Mesothelial cell of epicardium (in vitro differentiated cells): ENCODE results near the gene SNRNP25. TPM values are rescaled to one million over a fixed set of nuclear protein-coding genes. Genes with fewer than 3 reads are reported as not detected.

Source experiments
- DNase-seq, 2 experiments: peaks; one replicate each; pipeline ENCODE4 v3.0.0; 2021; ENCODE audit warnings: low spot score in 2 of 2; ENCODE audit not compliant: unreplicated experiment in 2 of 2
- H3K27ac Mint-ChIP-seq: 2 replicates; pipeline ENCODE4 v1.8.0; 2021; ENCODE audit warnings: mixed read lengths
- H3K27me3 Mint-ChIP-seq: 2 replicates; pipeline ENCODE4 v1.8.0; 2021; ENCODE audit warnings: low read depth, mixed read lengths
- H3K36me3 Mint-ChIP-seq: 2 replicates; pipeline ENCODE4 v1.8.0; 2021; ENCODE audit warnings: mixed read lengths
- H3K4me1 Mint-ChIP-seq: 2 replicates; pipeline ENCODE4 v1.8.0; 2021; ENCODE audit warnings: mixed read lengths
- H3K4me3 Mint-ChIP-seq: 2 replicates; pipeline ENCODE4 v1.8.0; 2021; ENCODE audit warnings: mild to moderate bottlenecking, moderate library complexity, mixed read lengths
- H3K9me3 Mint-ChIP-seq: 2 replicates; pipeline ENCODE4 v1.8.0; 2021; ENCODE audit warnings: mixed read lengths
- CTCF ChIP-seq: fragments of 200-600 bp; sonication (generic); IDR thresholded peaks from one replicate; pipeline ENCODE4 v1.5.0; 2021; ENCODE audit warnings: antibody characterized with exemption; ENCODE audit not compliant: unreplicated experiment
- total RNA-seq: library from RNA; stranded (reverse); gene quantifications from 3 replicates; pipeline ENCODE4 v1.2.1, GENCODE V29; 2021

Gene SNRNP25
- total RNA-seq, 1 donor from 2014 or later: 33.1 TPM

- Mint-ChIP-seq H3K27ac (no peak overlapping the region), H3K27me3 (no peaks in the 10 kb centered on the region), H3K9me3 (no peaks in the 10 kb centered on the region), H3K4me1 (peaks cover 30% of the 10 kb centered on the region), H3K36me3 (peaks cover 15% of the 10 kb centered on the region), H3K4me3 (no peak overlapping the region)
- no peak for TF ChIP-seq CTCF
- no peak for DNase-seq
Measured at GRCh38 chr16:62968-63391, 9.4 kb downstream of the SNRNP25 start.

- no peaks in the 10 kb centered on the region for H3K9me3 Mint-ChIP-seq
- no peak for TF ChIP-seq CTCF
- peaks cover 13% of the 10 kb centered on the region for H3K36me3 Mint-ChIP-seq
- DNase-seq: no peak
- no peaks in the 10 kb centered on the region for H3K27me3 Mint-ChIP-seq
- H3K4me1 Mint-ChIP-seq: peaks cover 33% of the 10 kb centered on the region
- no peak overlapping the region for H3K4me3 Mint-ChIP-seq
- H3K27ac Mint-ChIP-seq: no peak overlapping the region
Measured at GRCh38 chr16:63466-63865, 9.8 kb downstream of the SNRNP25 start.

- TF ChIP-seq CTCF: no peak
- Mint-ChIP-seq H3K9me3 (no peaks in the 10 kb centered on the region), H3K4me1 (peaks cover 32% of the 10 kb centered on the region), H3K36me3 (peaks cover 10% of the 10 kb centered on the region), H3K4me3 (no peak overlapping the region), H3K27me3 (no peaks in the 10 kb centered on the region), H3K27ac (no peak overlapping the region)
- DNase-seq: no peak
Measured at GRCh38 chr16:63998-64913, 10.6 kb downstream of the SNRNP25 start.

GRCh38 chr16:64914-65255, 11.3 kb downstream of the SNRNP25 start:
- TF ChIP-seq CTCF: no peak
- no peak overlapping the region for H3K27ac Mint-ChIP-seq
- H3K4me3 Mint-ChIP-seq: no peak overlapping the region
- DNase-seq: no peak
- H3K36me3 Mint-ChIP-seq: peaks cover 10% of the 10 kb centered on the region
- no peaks in the 10 kb centered on the region for H3K9me3 Mint-ChIP-seq
- peaks cover 33% of the 10 kb centered on the region for H3K4me1 Mint-ChIP-seq
- no peaks in the 10 kb centered on the region for H3K27me3 Mint-ChIP-seq

GRCh38 chr16:65745-66144, 12.1 kb downstream of the SNRNP25 start:
- peak overlapping the region; percentile 60 for H3K27ac Mint-ChIP-seq
- H3K9me3 Mint-ChIP-seq: no peaks in the 10 kb centered on the region
- peak; percentile 88 for TF ChIP-seq CTCF
- peaks cover 32% of the 10 kb centered on the region for H3K4me1 Mint-ChIP-seq
- H3K27me3 Mint-ChIP-seq: no peaks in the 10 kb centered on the region
- H3K4me3 Mint-ChIP-seq: no peak overlapping the region
- peaks cover 4% of the 10 kb centered on the region for H3K36me3 Mint-ChIP-seq
- peak; percentile 63 to 89 for DNase-seq
